Mammary microvascular endothelial cell (primary cell): ENCODE measurements around the gene UQCRC1. TPM values are rescaled to one million over a fixed set of nuclear protein-coding genes. Genes with fewer than 3 reads are reported as not detected.

Experiments
- total RNA-seq: library from RNA; depleted of rRNA; stranded (reverse); fragments of >200 nt; gene quantifications from 2 replicates; pipeline ENCODE4 v1.2.3, GENCODE V29; 2015

UQCRC1 gene
- 294 and 341 TPM in 2 replicates for total RNA-seq

GRCh38 chr3:48609088-48610005 is at the start of gene UQCRC1:
Gene UQCRC1, minus strand, starts transcription at chr3:48609646. Its CDS starts 26 bp downstream, at chr3:48609620.

GRCh38 chr3:48635222-48636021 is 26.0 kb upstream of the UQCRC1 start, which contains the start of gene SLC26A6:
Gene SLC26A6, minus strand, starts transcription at chr3:48635461. Its CDS starts 68 bp downstream, at chr3:48635393.

GRCh38 chr3:48621461-48621869 is 12.0 kb upstream of the UQCRC1 start, which contains the start of gene TMEM89:
Gene TMEM89, minus strand, starts transcription at chr3:48621769. Its CDS starts 13 bp downstream, at chr3:48621756.

GRCh38 chr3:48595075-48595525 is 14.3 kb downstream of the UQCRC1 start, which contains the start of gene COL7A1:
Gene COL7A1, minus strand, starts transcription at chr3:48595329. Its CDS starts 170 bp downstream, at chr3:48595159.

GRCh38 chr3:48563382-48563918 is 46.0 kb downstream of the UQCRC1 start, which contains the start of gene UCN2:
Gene UCN2, minus strand, starts transcription at chr3:48563781. Its CDS starts 657 bp downstream, at chr3:48563124.

GRCh38 chr3:48556796-48557626 is 52.4 kb downstream of the UQCRC1 start, which contains the start of gene PFKFB4:
Gene PFKFB4, minus strand, starts transcription at chr3:48556803. Its CDS starts 26 bp downstream, at chr3:48556777.

Other genes starting within 250 kb of the UQCRC1 start
- not detected in 2 replicates for gene FBXW12, start 237.4 kb downstream of the UQCRC1 start, total RNA-seq
- 9.3 and 17.1 TPM in 2 replicates for gene PLXNB1, start 179.6 kb downstream of the UQCRC1 start, total RNA-seq
- 18.2 and 20.7 TPM in 2 replicates for gene CCDC51, start 169.5 kb downstream of the UQCRC1 start, total RNA-seq
- gene TMA7, start 169.4 kb downstream of the UQCRC1 start, total RNA-seq, result 536 and 642 TPM in 2 replicates
- gene ATRIP, start 162.9 kb downstream of the UQCRC1 start, total RNA-seq, result 6.9 and 8.8 TPM in 2 replicates
- gene SHISA5, start 105.5 kb downstream of the UQCRC1 start, total RNA-seq, result 334 and 357 TPM in 2 replicates
- 2.5 and 2.7 TPM in 2 replicates for gene PFKFB4, start 52.8 kb downstream of the UQCRC1 start, total RNA-seq
- 0.10 TPM in 1 of 2 replicates, not detected in the other for gene UCN2, start 45.9 kb downstream of the UQCRC1 start, total RNA-seq
- gene COL7A1, start 14.3 kb downstream of the UQCRC1 start, total RNA-seq, result 0.13 and 0.15 TPM in 2 replicates
- gene TMEM89, start 12.1 kb upstream of the UQCRC1 start, total RNA-seq, result not detected in 2 replicates
- gene SLC26A6, start 25.8 kb upstream of the UQCRC1 start, total RNA-seq, result 15.7 and 24.5 TPM in 2 replicates
- gene CELSR3, start 53.2 kb upstream of the UQCRC1 start, total RNA-seq, result 0.39 and 0.73 TPM in 2 replicates
- 14.5 and 20.5 TPM in 2 replicates for gene NCKIPSD, start 76.3 kb upstream of the UQCRC1 start, total RNA-seq
- gene IP6K2, start 107.6 kb upstream of the UQCRC1 start, total RNA-seq, result 42.6 and 44.2 TPM in 2 replicates
- 33.2 and 41.7 TPM in 2 replicates for gene PRKAR2A, start 238.2 kb upstream of the UQCRC1 start, total RNA-seq